ENCODE measurements around the gene CLCA2. TPM values are rescaled to one million over a fixed set of nuclear protein-coding genes. Genes with fewer than 3 reads are reported as not detected.

The CLCA2 gene
- total RNA-seq, 1 experiment from 2014 or later: 0.07 TPM

DNA sequence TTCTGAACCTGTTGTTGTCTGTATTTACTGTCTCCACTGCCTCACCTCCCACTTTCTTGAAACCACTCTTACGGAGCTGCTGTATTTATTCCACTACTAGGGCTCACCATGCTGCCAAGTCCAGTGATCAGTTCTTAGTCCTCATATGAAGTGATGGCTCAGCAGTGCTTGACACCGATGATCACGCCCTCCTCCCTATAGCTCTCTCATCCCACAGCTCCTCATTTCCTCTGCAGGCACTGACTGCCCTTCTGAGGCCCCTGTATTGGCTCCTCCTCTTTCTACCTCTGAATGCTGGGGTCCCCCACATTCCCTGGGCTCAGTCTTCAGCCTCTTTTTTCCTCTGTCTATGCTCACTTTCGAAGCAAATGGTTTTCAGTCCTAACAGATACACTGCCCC is 48.2 kb downstream of the CLCA2 start:
- Mint-ChIP-seq H3K27me3 (ENCODE audit: insufficient read depth, unreplicated experiment) (peaks cover 3% of the 10 kb centered on the region), H3K4me3 (ENCODE audit: unreplicated experiment) (no peak overlapping the region), H3K36me3 (ENCODE audit: insufficient read depth, unreplicated experiment) (no peaks in the 10 kb centered on the region), H3K9me3 (ENCODE audit: unreplicated experiment) (no peaks in the 10 kb centered on the region), H3K27ac (ENCODE audit: unreplicated experiment) (no peak overlapping the region), H3K4me1 (ENCODE audit: low read depth, unreplicated experiment) (no peaks in the 10 kb centered on the region)
- POLR2A ChIA-PET: no interaction called here
- H3K4me3 ChIP-seq (ENCODE audit: low read depth, low read length): no peak overlapping the region
- no peaks in the 10 kb centered on the region for H3K4me1 ChIP-seq
- no peak for DNase-seq
- H3K27me3 ChIP-seq (replicated peaks; ENCODE audit: control insufficient read depth, insufficient read depth, low read length): no peaks in the 10 kb centered on the region
- H3K36me3 ChIP-seq (ENCODE audit: control insufficient read depth, insufficient read depth, low read length): no peaks in the 10 kb centered on the region
- no peaks in the 10 kb centered on the region for H3K9me3 ChIP-seq
- BruUV-seq (replicated peaks): no TSS peak
- intact Hi-C loops (cut with micrococcal nuclease; ENCODE audit: unreplicated experiment): no loop called here
- TF ChIP-seq, protein P1, sequence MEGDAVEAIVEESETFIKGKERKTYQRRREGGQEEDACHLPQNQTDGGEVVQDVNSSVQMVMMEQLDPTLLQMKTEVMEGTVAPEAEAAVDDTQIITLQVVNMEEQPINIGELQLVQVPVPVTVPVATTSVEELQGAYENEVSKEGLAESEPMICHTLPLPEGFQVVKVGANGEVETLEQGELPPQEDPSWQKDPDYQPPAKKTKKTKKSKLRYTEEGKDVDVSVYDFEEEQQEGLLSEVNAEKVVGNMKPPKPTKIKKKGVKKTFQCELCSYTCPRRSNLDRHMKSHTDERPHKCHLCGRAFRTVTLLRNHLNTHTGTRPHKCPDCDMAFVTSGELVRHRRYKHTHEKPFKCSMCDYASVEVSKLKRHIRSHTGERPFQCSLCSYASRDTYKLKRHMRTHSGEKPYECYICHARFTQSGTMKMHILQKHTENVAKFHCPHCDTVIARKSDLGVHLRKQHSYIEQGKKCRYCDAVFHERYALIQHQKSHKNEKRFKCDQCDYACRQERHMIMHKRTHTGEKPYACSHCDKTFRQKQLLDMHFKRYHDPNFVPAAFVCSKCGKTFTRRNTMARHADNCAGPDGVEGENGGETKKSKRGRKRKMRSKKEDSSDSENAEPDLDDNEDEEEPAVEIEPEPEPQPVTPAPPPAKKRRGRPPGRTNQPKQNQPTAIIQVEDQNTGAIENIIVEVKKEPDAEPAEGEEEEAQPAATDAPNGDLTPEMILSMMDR (IDR thresholded peaks at IDR 0.05; ENCODE audit: insufficient read depth in 1 of 2, low read depth in 1 of 2, low read length in 1 of 2, severe bottlenecking in 1 of 2, unreplicated experiment in 1 of 2): no peak
- CTCF ChIA-PET: no interaction called here

DNA sequence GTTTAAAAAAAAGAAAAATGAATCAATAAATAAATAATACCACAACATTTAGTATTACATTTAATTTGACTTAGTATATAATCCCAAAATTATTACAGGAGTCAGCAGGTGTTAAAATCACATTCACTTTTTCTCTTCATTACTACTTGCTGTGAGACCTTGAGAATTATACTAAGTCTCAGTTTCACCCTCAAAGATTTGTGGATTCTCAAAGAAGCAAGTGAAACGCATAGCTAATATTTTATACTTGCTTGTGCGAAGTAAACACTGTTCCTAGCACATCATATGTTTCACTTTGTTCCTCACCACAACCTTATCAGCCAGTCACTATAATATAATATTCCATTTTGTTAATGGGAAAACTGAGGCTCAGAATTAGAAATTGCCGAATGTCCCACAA is 48.8 kb downstream of the CLCA2 start:
- Histone ChIP-seq H3K27me3 (replicated peaks; ENCODE audit: control insufficient read depth, insufficient read depth, low read length) (no peaks in the 10 kb centered on the region), H3K9me3 (no peaks in the 10 kb centered on the region), H3K36me3 (ENCODE audit: control insufficient read depth, insufficient read depth, low read length) (no peaks in the 10 kb centered on the region), H3K4me1 (no peaks in the 10 kb centered on the region), H3K4me3 (ENCODE audit: low read depth, low read length) (no peak overlapping the region)
- no peaks in the 10 kb centered on the region for H3K4me1 Mint-ChIP-seq (ENCODE audit: low read depth, unreplicated experiment)
- intact Hi-C loops (cut with micrococcal nuclease; ENCODE audit: unreplicated experiment): no loop called here
- no peak overlapping the region for H3K27ac Mint-ChIP-seq (ENCODE audit: unreplicated experiment)
- DNase-seq: no peak
- ChIA-PET CTCF (interaction anchor here (0.5 kb wide), 1 partner anchor 231 kb away, joined by 5 read pairs; the partner anchor contains the start of gene SH3GLB1), POLR2A (no interaction called here)
- BruUV-seq (replicated peaks): no TSS peak
- no peaks in the 10 kb centered on the region for H3K36me3 Mint-ChIP-seq (ENCODE audit: insufficient read depth, unreplicated experiment)
- H3K4me3 Mint-ChIP-seq (ENCODE audit: unreplicated experiment): no peak overlapping the region
- TF ChIP-seq, protein P1 (IDR thresholded peaks at IDR 0.05; ENCODE audit: insufficient read depth in 1 of 2, low read depth in 1 of 2, low read length in 1 of 2, severe bottlenecking in 1 of 2, unreplicated experiment in 1 of 2): no peak
- H3K27me3 Mint-ChIP-seq (ENCODE audit: insufficient read depth, unreplicated experiment): peaks cover 3% of the 10 kb centered on the region
- no peaks in the 10 kb centered on the region for H3K9me3 Mint-ChIP-seq (ENCODE audit: unreplicated experiment)

DNA sequence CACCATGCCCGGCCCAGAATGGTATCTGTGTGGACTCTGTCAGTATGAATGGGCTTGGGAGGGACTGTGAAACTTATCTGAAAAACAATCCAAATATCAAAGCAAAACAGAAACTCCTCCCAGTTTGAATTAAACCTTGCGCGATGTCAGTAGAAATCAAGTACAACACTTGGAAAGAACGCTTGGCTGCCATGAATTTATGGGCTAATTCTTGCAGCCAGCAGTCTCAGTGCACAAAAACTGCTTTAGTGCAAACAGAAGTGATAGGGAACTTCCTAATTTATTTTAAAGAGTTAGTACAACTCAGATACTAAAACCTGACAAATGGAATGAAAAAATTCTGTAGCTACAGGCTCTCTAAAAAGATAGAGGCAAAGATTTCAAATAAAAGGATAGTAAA is 53.3 kb downstream of the CLCA2 start:
- no peak for DNase-seq
- Mint-ChIP-seq H3K27me3 (ENCODE audit: insufficient read depth, unreplicated experiment) (no peaks in the 10 kb centered on the region), H3K4me3 (ENCODE audit: unreplicated experiment) (no peak overlapping the region), H3K27ac (ENCODE audit: unreplicated experiment) (no peak overlapping the region), H3K9me3 (ENCODE audit: unreplicated experiment) (no peaks in the 10 kb centered on the region), H3K36me3 (ENCODE audit: insufficient read depth, unreplicated experiment) (no peaks in the 10 kb centered on the region), H3K4me1 (ENCODE audit: low read depth, unreplicated experiment) (no peaks in the 10 kb centered on the region)
- TF ChIP-seq, protein P1 (IDR thresholded peaks at IDR 0.05; ENCODE audit: insufficient read depth in 1 of 2, low read depth in 1 of 2, low read length in 1 of 2, severe bottlenecking in 1 of 2, unreplicated experiment in 1 of 2): no peak
- no peaks in the 10 kb centered on the region for H3K36me3 ChIP-seq (ENCODE audit: control insufficient read depth, insufficient read depth, low read length)
- no peak overlapping the region for H3K4me3 ChIP-seq (ENCODE audit: low read depth, low read length)
- no peaks in the 10 kb centered on the region for H3K9me3 ChIP-seq
- no TSS peak for BruUV-seq (replicated peaks)
- peaks cover 9% of the 10 kb centered on the region for H3K4me1 ChIP-seq
- CTCF ChIA-PET: no interaction called here
- POLR2A ChIA-PET: no interaction called here
- no peaks in the 10 kb centered on the region for H3K27me3 ChIP-seq (replicated peaks; ENCODE audit: control insufficient read depth, insufficient read depth, low read length)
- intact Hi-C loops (cut with micrococcal nuclease; ENCODE audit: unreplicated experiment): no loop called here
